Measurements from ENCODE around the gene CEP76. TPM values are rescaled to one million over a fixed set of nuclear protein-coding genes. Genes with fewer than 3 reads are reported as not detected.

Gene CEP76
- 5.6 to 7.0 TPM (median 6.3 TPM) in 5 replicates for total RNA-seq (2022; extraction: Qiagen RNA extraction; ENCODE audit: low read depth)

GRCh38 chr18:12702221-12703095 lies at the start of gene CEP76, which contains the start of gene PSMG2:
CEP76 (minus strand) TSS chr18:12702723; CDS start chr18:12702548, 175 bp downstream.
PSMG2 (plus strand) TSS chr18:12703042; CDS start chr18:12703108, 66 bp downstream.

GRCh38 chr18:12657684-12658425 lies 44.7 kb downstream of the CEP76 start, which contains the start of gene SPIRE1:
SPIRE1 (minus strand) TSS chr18:12658107; CDS start chr18:12657866, 241 bp downstream.

Other genes with a start within 250 kb of the CEP76 start
- gene SPIRE1, start 44.6 kb downstream of the CEP76 start, total RNA-seq (2022; extraction: Qiagen RNA extraction; ENCODE audit: low read depth): 15.5 to 19.0 TPM (median 18.3 TPM) in 5 replicates
- 63.1 to 73.3 TPM (median 69.8 TPM) in 5 replicates for gene PSMG2, start 319 bp upstream of the CEP76 start, total RNA-seq (2022; extraction: Qiagen RNA extraction; ENCODE audit: low read depth)
- gene PTPN2, start 181.5 kb upstream of the CEP76 start, total RNA-seq (2022; extraction: Qiagen RNA extraction; ENCODE audit: low read depth): 18.2 to 22.2 TPM (median 20.5 TPM) in 5 replicates
- 25.0 to 28.0 TPM (median 27.4 TPM) in 5 replicates for gene SEH1L, start 245.3 kb upstream of the CEP76 start, total RNA-seq (2022; extraction: Qiagen RNA extraction; ENCODE audit: low read depth)

Measured in A549 treated with GW870086 at 1 μM for 4 hours (cell line).